HG02938 (cell line): ENCODE results near the gene COG5.

ENCODE experiments used
- ATAC-seq: cut with Tn5 transposase; IDR thresholded peaks from one replicate; pipeline ENCODE4 v1.9.1; 2021; ENCODE audit warnings: mild to moderate bottlenecking, moderate library complexity; ENCODE audit not compliant: unreplicated experiment

Gene COG5

DNA sequence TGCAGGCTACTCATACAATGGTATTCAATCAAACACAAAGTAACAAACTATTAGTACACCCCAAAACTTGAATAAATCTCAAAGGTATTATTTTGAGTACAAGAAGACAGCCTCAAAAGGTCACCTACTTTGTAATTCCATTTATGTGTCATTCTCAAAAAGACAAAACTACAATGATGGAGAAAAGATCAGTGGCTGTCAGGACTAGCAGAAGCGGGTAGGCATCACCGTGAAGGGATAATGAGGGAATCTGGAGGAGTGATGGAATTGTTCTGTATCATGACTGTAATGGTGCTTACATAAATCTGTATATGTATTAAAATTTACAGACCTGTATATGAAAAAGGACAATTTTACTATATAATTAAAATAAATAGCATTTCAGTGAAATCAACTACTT, 37.0 kb downstream of the COG5 start:
- ATAC-seq: no peak

DNA sequence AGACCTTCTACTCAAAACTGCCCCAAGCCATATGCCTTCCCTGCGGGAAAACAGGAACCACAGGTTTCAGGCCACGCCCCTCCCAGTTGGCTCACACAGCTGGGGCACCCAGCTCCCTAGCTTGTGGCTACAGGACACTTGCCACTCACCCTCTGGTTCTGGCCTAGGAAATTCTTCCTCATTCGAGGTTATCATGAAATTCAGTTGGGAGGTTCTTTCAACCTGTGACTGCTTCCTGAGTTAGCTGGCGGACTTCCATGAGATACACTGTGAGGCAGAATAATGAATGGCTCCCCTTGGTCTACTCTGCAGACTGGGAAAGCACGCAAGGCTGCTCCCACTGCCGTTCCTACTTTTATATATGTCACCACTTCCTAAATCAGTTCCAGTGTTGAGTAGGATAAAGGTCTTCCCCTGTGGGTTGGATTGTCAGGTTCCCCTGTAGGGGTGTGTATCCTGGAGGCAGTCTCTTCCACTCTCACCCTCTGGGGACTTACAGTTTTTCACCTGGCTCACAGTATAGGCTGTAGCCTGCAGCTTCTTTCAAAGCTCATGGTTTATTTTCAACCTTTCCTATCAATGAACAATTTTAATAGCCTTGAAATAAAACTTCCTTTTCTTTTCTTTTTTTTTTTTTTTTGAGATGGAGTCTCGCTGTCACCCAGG, 56.9 kb downstream of the COG5 start:
- no peak for ATAC-seq

GRCh38 chr7:107505997-107506673, 57.6 kb downstream of the COG5 start:
- ATAC-seq: no peak

DNA sequence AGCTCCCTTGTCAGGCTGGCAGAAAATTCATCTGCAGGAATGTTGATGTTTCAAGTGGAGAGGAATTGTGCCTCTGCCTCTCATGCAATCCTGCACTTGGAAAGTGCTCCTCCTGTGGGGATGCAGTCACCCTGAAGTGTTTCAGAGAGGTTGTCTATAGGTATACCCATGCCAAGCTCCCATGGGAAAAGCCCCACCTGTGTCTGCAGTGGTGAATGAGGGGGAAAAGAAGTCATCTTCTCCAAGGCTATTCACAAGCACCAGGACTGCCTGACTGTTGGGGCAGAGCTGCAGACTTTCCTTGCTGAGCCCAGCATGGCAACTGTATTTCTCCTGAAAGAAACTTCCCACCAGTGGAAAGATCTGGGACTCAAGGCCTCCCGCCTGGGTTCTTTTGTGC, 58.4 kb downstream of the COG5 start:
- ATAC-seq: no peak

- no peak for ATAC-seq
Observed at GRCh38 chr7:107503687-107504086, 60.0 kb downstream of the COG5 start.

GRCh38 chr7:107502797-107503196, 60.9 kb downstream of the COG5 start:
- no peak for ATAC-seq

DNA sequence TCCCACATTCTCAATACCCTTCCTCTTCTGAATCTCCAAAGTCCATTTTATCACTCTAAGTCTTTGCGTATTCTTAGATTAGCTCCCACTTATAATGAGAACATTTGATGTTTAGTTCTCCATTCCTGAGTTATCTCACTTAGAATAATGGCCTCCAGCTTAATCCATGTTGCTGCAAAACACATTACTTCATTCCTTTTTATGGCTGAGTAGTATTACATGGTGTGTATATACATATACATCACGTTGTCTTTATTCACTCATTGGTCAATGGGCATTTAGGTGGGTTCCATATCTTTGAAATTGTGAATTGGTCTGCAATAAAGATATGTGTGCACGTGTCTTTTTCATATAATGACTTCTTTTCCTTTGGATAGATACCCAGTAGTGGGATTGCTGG, 61.6 kb downstream of the COG5 start:
- no peak for ATAC-seq

GRCh38 chr7:107501593-107501992, 62.1 kb downstream of the COG5 start:
- ATAC-seq: no peak

GRCh38 chr7:107499731-107500130, 64.0 kb downstream of the COG5 start:
- no peak for ATAC-seq

DNA sequence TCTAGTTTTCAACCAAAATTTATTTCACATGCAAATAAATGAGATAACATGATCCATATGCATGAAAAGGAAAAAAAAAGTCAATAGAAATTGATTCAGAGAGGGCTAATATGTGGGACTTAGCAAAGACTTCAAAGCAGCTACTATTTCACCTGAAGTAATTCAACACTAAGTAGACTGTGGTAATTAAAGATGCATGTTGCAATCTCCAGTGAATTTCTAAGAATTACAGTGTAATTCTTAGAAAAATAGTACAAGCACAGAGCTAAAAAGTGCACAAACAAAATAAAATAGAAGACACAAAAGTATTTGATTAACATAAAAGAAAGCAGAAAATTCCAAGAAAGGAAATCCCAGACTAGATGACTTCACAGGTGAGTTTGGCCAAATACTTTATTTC, 68.2 kb downstream of the COG5 start:
- ATAC-seq: no peak

DNA sequence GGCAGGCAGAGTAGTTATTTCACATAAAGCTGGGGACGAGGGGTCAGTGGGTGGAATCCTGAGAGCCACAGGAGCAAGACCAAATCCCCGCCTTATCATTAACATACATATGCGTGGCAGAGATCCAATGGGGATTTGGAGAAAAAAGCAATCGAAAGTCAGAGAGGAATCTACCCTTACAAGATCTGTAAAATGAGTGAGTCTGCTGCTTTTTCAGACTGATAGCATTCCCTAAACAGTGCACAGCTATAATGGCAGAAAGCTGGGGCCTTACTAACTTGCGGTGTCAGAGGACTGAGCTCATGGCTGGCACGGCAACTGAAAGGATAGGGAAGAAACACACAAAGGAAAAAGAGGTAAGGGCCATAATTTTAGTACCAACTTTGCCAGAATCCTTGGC, 68.8 kb downstream of the COG5 start:
- no peak for ATAC-seq

GRCh38 chr7:107494315-107494751, 69.4 kb downstream of the COG5 start:
- no peak for ATAC-seq

- no peak for ATAC-seq
Observed at GRCh38 chr7:107492875-107493274, 70.8 kb downstream of the COG5 start.

- ATAC-seq: no peak
Observed at GRCh38 chr7:107486041-107486440, 77.7 kb downstream of the COG5 start.

DNA sequence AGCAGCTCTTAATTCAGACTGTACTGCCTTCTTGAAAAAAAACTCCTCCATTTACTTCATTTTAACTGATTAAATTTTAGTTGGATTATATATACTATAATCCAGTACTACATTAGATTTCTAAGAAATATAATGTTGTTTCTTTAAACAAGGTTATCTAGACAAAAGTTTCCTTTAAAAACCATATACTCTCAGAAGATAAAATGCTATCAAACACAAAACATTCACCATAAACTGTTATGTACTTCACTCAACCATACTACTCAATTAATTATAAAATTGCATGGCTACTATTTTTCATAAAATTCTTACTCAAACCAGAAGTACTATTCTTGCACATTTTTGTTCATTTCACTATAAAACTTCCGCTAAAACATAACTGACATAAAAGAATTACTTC, 81.1 kb downstream of the COG5 start:
- ATAC-seq: no peak

GRCh38 chr7:107480932-107481331, 82.8 kb downstream of the COG5 start:
- ATAC-seq: no peak

GRCh38 chr7:107479303-107479702, 84.4 kb downstream of the COG5 start:
- ATAC-seq: no peak

DNA sequence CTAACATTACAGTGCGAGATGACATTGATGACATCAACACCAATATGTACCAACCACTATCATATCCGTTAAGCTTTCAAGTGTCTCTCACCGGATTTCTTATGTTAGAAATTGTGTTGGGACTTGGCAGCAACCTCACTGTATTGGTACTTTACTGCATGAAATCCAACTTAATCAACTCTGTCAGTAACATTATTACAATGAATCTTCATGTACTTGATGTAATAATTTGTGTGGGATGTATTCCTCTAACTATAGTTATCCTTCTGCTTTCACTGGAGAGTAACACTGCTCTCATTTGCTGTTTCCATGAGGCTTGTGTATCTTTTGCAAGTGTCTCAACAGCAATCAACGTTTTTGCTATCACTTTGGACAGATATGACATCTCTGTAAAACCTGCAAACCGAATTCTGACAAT, 89.6 kb downstream of the COG5 start:
- ATAC-seq: no peak

GRCh38 chr7:107472116-107472515, 91.6 kb downstream of the COG5 start:
- ATAC-seq: no peak

GRCh38 chr7:107471292-107472070, 92.2 kb downstream of the COG5 start:
- ATAC-seq: no peak

DNA sequence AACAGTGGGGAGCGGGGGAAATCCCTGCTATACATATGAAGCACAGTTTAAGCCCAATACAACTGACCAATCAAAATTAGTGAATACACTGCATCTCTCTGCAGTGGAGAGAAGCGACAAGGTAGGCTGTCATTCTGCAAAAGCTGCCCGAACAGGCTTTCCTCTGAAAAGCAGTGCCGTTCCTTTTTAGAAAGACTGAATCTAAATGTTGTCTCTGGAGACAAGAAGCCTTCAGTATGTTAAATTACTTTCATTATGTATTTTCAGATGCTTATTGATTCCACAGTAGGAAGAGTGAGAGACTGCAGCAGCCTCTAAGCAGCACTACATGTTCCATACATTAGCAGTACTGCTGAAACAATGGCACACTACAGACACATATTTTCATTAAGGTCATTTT, 93.8 kb downstream of the COG5 start, which contains the start of gene GPR22:
TSS of gene GPR22 (plus strand) at position 129 of the 400 bp plus-strand sequence. CDS start 4,004 bp downstream, outside the sequence.
- no peak for ATAC-seq

GRCh38 chr7:107468824-107469223, 94.9 kb downstream of the COG5 start:
- ATAC-seq: no peak
